ENCODE data around the gene MAMLD1.

MAMLD1 gene

GRCh38 chrX:150429594-150429993 is 66.5 kb downstream of the MAMLD1 start (continued):
- no peak for TF ChIP-seq ZSCAN16 (tag by site-specific recombination; IDR thresholded peaks at IDR 0.05)
- TF ChIP-seq ZSCAN23 (tag by site-specific recombination; IDR thresholded peaks at IDR 0.05) = no peak
- no peak for TF ChIP-seq ZBTB10 (tag by site-specific recombination; IDR thresholded peaks at IDR 0.05)
- no peak for TF ChIP-seq ZXDB (tag by site-specific recombination; IDR thresholded peaks at IDR 0.05)
- TF ChIP-seq ZNF37A (tag by site-specific recombination; IDR thresholded peaks at IDR 0.05) = no peak
- TF ChIP-seq ZNF777 (tag by site-specific recombination; IDR thresholded peaks at IDR 0.05; ENCODE audit: borderline replicate concordance) = no peak
- no peak for TF ChIP-seq ZNF426 (tag by site-specific recombination; IDR thresholded peaks at IDR 0.05)
- TF ChIP-seq ZBTB44 (tag by site-specific recombination; IDR thresholded peaks at IDR 0.05) = no peak
- no peak for TF ChIP-seq KLF16 (tag by site-specific recombination; IDR thresholded peaks at IDR 0.05)
- no peak for TF ChIP-seq ZNF148 (tag by site-specific recombination; IDR thresholded peaks at IDR 0.05; ENCODE audit: borderline replicate concordance)

GRCh38 chrX:150436195-150436594 is 73.1 kb downstream of the MAMLD1 start:
- Histone ChIP-seq H3K4me3 (ENCODE audit: low read depth, low read length) (no peak overlapping the region), H3K27ac (ENCODE audit: extremely low read depth, low read depth, low read length) (no peak overlapping the region), H3K36me3 (ENCODE audit: control insufficient read depth in 2 of 2, insufficient read depth in 1 of 2, low read length in 2 of 2) (no peaks in the 10 kb centered on the region; a peak in 1 of 3 replicates), H3K9me3 (ENCODE audit: control insufficient read depth, insufficient read depth, low read depth, low read length) (no peaks in the 10 kb centered on the region), H3K4me1 (ENCODE audit: control insufficient read depth, insufficient read depth, low read length) (no peaks in the 10 kb centered on the region)
- ChIA-PET CTCF (no interaction called here), POLR2A (no interaction called here)
- TF ChIP-seq ELK4 (IDR thresholded peaks at IDR 0.05; ENCODE audit: borderline replicate concordance, low read depth, low read length) = no peak
- TF ChIP-seq ZBTB49 (tag by site-specific recombination; IDR thresholded peaks at IDR 0.05; ENCODE audit: low read depth) = no peak
- TF ChIP-seq ZNF266 (tag by site-specific recombination; IDR thresholded peaks at IDR 0.05; ENCODE audit: low read depth) = no peak
- no peak for TF ChIP-seq ZNF155 (tag by site-specific recombination; IDR thresholded peaks at IDR 0.05)
- TF ChIP-seq TRIM28 (IDR thresholded peaks at IDR 0.05; ENCODE audit: borderline replicate concordance, low read length) = no peak
- TF ChIP-seq ZNF280C (tag by site-specific recombination; IDR thresholded peaks at IDR 0.05) = no peak
- TF ChIP-seq ZNF169 (tag by site-specific recombination; IDR thresholded peaks at IDR 0.05) = no peak
- TF ChIP-seq BCL11A (tag by site-specific recombination; IDR thresholded peaks at IDR 0.05; ENCODE audit: low read depth) = no peak
- no peak for TF ChIP-seq HOXC10 (CRISPR knock-in tag; IDR thresholded peaks at IDR 0.05)
- no peak for TF ChIP-seq TCF7L2 (IDR thresholded peaks at IDR 0.05; ENCODE audit: borderline replicate concordance, low read depth, low read length)
- no peak for TF ChIP-seq ZBTB17 (tag by site-specific recombination; IDR thresholded peaks at IDR 0.05)
- TF ChIP-seq ZNF311 (tag by site-specific recombination; IDR thresholded peaks at IDR 0.05; ENCODE audit: borderline replicate concordance) = no peak
- TF ChIP-seq ZNF529 (tag by site-specific recombination; IDR thresholded peaks at IDR 0.05; ENCODE audit: insufficient replicate concordance) = no peak
- no peak for TF ChIP-seq PRDM1 (tag by site-specific recombination; IDR thresholded peaks at IDR 0.05)

All from HEK293 (cell line).